HG02938 (cell line): ENCODE results near the gene RPL36AL.
A peak's percentile ranks its signal among the peaks of the same experiment; 100 is the strongest.
"Not testable (repeated sequence)": the region's sequence is repeated elsewhere in the genome, so short reads cannot be mapped to it uniquely, and the experiment has no call there.

ENCODE experiments used
- ATAC-seq: cut with Tn5 transposase; IDR thresholded peaks from one replicate; pipeline ENCODE4 v1.9.1; 2021; ENCODE audit warnings: mild to moderate bottlenecking, moderate library complexity; ENCODE audit not compliant: unreplicated experiment

Gene RPL36AL

GRCh38 chr14:49619730-49620129, 696 bp downstream of the RPL36AL start:
- ATAC-seq, result no peak

GRCh38 chr14:49619273-49619672, 1.2 kb downstream of the RPL36AL start:
- not testable (repeated sequence) for ATAC-seq

- no peak for ATAC-seq
Observed at GRCh38 chr14:49617852-49618519, 2.4 kb downstream of the RPL36AL start.

- ATAC-seq, result no peak
Observed at GRCh38 chr14:49615776-49616175, 4.7 kb downstream of the RPL36AL start.

- ATAC-seq, result no peak
Observed at GRCh38 chr14:49614196-49614595, 6.2 kb downstream of the RPL36AL start.

GRCh38 chr14:49612671-49613070, 7.8 kb downstream of the RPL36AL start:
- no peak for ATAC-seq

- ATAC-seq, result no peak
Observed at GRCh38 chr14:49612251-49612650, 8.2 kb downstream of the RPL36AL start.

- ATAC-seq, result no peak
Observed at GRCh38 chr14:49607583-49607982, 12.8 kb downstream of the RPL36AL start.

GRCh38 chr14:49598485-49599300, 21.7 kb downstream of the RPL36AL start, which contains the start of gene LRR1:
Gene LRR1, plus strand, starts transcription at chr14:49598940. Its CDS starts 81 bp downstream, at chr14:49599021.
- ATAC-seq, result peak; percentile 47

- no peak for ATAC-seq
Observed at GRCh38 chr14:49598189-49598484, 22.3 kb downstream of the RPL36AL start.

GRCh38 chr14:49594347-49595091, 25.9 kb downstream of the RPL36AL start:
- ATAC-seq, result peak; percentile 25

- no peak for ATAC-seq
Observed at GRCh38 chr14:49593016-49593415, 27.4 kb downstream of the RPL36AL start.

GRCh38 chr14:49589387-49589786, 31.0 kb downstream of the RPL36AL start:
- no peak for ATAC-seq

- peak; percentile 28 for ATAC-seq
Observed at GRCh38 chr14:49586673-49587460, 33.6 kb downstream of the RPL36AL start.

GRCh38 chr14:49585803-49586672, 34.4 kb downstream of the RPL36AL start, which contains the start of gene RPS29:
Gene RPS29, minus strand, starts transcription at chr14:49586380. Its CDS starts 34 bp downstream, at chr14:49586346.
- ATAC-seq, result peak; percentile 85

GRCh38 chr14:49584981-49585640, 35.3 kb downstream of the RPL36AL start:
- ATAC-seq, result not testable (repeated sequence)

- ATAC-seq, result no peak
Observed at GRCh38 chr14:49584058-49584457, 36.4 kb downstream of the RPL36AL start.

- no peak for ATAC-seq
Observed at GRCh38 chr14:49583629-49584028, 36.8 kb downstream of the RPL36AL start.
